DOHH2 (cell line): Measurements from ENCODE around the gene SYNE1.

Experiments
- EZH2phosphoT487 ChIP-seq: fragments of 200-600 bp; sonication (generic); IDR thresholded peaks from 2 replicates; pipeline ENCODE4 v1.6.1; 2017; ENCODE audit warnings: borderline replicate concordance, mild to moderate bottlenecking, antibody characterized with exemption, low read length, moderate library complexity, mixed read lengths
- TF ChIP-seq, protein P1 (sequence below): fragments of 200-600 bp; sonication (generic); IDR thresholded peaks from one replicate; pipeline ENCODE4 v1.5.1; 2014; ENCODE audit warnings: antibody characterized with exemption, mild to moderate bottlenecking, low read depth, low read length; ENCODE audit not compliant: poor library complexity, severe bottlenecking

DNA sequence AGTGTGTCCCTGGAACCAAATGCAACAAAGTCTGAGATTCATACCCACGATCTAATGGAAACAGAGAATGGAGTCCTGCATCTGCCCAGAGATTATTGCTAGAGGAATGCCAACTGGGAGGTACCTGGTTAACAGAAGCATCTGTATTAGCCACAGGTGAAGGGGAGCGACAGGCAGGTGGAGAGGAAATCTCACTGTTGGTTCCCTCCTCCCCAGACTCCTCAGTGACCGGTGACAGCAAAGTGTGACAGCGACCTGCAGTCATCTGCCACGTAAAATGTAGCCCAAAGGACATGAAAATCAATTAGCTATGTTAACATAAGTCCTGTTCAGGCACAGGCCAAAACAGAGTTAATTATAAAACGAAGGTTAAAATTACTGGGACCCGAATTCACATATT, 336.6 kb downstream of the SYNE1 start:
- TF ChIP-seq, protein P1, sequence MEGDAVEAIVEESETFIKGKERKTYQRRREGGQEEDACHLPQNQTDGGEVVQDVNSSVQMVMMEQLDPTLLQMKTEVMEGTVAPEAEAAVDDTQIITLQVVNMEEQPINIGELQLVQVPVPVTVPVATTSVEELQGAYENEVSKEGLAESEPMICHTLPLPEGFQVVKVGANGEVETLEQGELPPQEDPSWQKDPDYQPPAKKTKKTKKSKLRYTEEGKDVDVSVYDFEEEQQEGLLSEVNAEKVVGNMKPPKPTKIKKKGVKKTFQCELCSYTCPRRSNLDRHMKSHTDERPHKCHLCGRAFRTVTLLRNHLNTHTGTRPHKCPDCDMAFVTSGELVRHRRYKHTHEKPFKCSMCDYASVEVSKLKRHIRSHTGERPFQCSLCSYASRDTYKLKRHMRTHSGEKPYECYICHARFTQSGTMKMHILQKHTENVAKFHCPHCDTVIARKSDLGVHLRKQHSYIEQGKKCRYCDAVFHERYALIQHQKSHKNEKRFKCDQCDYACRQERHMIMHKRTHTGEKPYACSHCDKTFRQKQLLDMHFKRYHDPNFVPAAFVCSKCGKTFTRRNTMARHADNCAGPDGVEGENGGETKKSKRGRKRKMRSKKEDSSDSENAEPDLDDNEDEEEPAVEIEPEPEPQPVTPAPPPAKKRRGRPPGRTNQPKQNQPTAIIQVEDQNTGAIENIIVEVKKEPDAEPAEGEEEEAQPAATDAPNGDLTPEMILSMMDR, result no peak
- TF ChIP-seq EZH2phosphoT487, result no peak
